Keratinocyte (primary cell): ENCODE measurements around the gene PDE1A.

Experiments
- CTCF ChIP-seq, 3 experiments: IDR thresholded peaks in 1 of 3; conservative IDR thresholded peaks in 1 of 3; optimal IDR thresholded peaks in 1 of 3; 2 replicates in 2 of 3; 3 replicates in 1 of 3; pipeline versions ENCODE3 to v1.5.1; 2011; ENCODE audit warnings: low read length in 3 of 3, mild to moderate bottlenecking in 3 of 3, moderate library complexity in 2 of 3, control low read depth in 1 of 3, inconsistent platforms in 1 of 3; ENCODE audit not compliant: insufficient read depth in 2 of 3; ENCODE audit errors: extremely low read depth in 1 of 3
- EZH2 ChIP-seq: IDR thresholded peaks from one replicate; pipeline ENCODE4 v1.6.1; 2012; ENCODE audit warnings: inconsistent platforms, mild to moderate bottlenecking, low read length, moderate library complexity

- TF ChIP-seq CTCF (optimal IDR thresholded peaks at IDR 0.05 in 1 of 3, IDR thresholded peaks at IDR 0.05 in 1 of 3, conservative IDR thresholded peaks at IDR 0.05 in 1 of 3; ENCODE audit: extremely low read depth in 1 of 3, insufficient read depth in 2 of 3, low read length in 3 of 3) (no peak), EZH2 (no peak)
Measured at GRCh38 chr2:182115258-182115657, 311.6 kb downstream of the PDE1A start.
